ENCODE results near the gene PTH2R.
"Not testable (repeated sequence)": the region's sequence is repeated elsewhere in the genome, so short reads cannot be mapped to it uniquely, and the experiment has no call there.

Gene PTH2R

GRCh38 chr2:208406474-208407451 lies at the start of gene PTH2R:
Gene PTH2R, plus strand, starts transcription at chr2:208406792. Its CDS starts 252 bp downstream, at chr2:208407044.
- peak; percentile 36 for DNase-seq

- no peak for DNase-seq
Observed at GRCh38 chr2:208356846-208357574, 49.6 kb upstream of the PTH2R start.

- no peak for DNase-seq
Observed at GRCh38 chr2:208358758-208359631, 47.6 kb upstream of the PTH2R start.

GRCh38 chr2:208359632-208359986 lies 47.0 kb upstream of the PTH2R start:
- no peak for DNase-seq

- no peak for DNase-seq
Observed at GRCh38 chr2:208360259-208361076, 46.1 kb upstream of the PTH2R start.

- DNase-seq: no peak
Observed at GRCh38 chr2:208361077-208361441, 45.5 kb upstream of the PTH2R start.

- DNase-seq: no peak
Observed at GRCh38 chr2:208363485-208363884, 43.1 kb upstream of the PTH2R start.

GRCh38 chr2:208366215-208367127 lies 40.1 kb upstream of the PTH2R start:
- no peak for DNase-seq

GRCh38 chr2:208369091-208369490 lies 37.5 kb upstream of the PTH2R start:
- no peak for DNase-seq

- no peak for DNase-seq
Observed at GRCh38 chr2:208370881-208371633, 35.5 kb upstream of the PTH2R start.

GRCh38 chr2:208371634-208371935 lies 35.0 kb upstream of the PTH2R start:
- DNase-seq: no peak

GRCh38 chr2:208373460-208374089 lies 33.0 kb upstream of the PTH2R start:
- DNase-seq: peak; percentile 40

GRCh38 chr2:208375491-208376068 lies 31.0 kb upstream of the PTH2R start:
- DNase-seq: no peak

GRCh38 chr2:208377344-208377860 lies 29.2 kb upstream of the PTH2R start:
- not testable (repeated sequence) for DNase-seq

- no peak for DNase-seq
Observed at GRCh38 chr2:208379192-208379591, 27.4 kb upstream of the PTH2R start.

- DNase-seq: no peak
Observed at GRCh38 chr2:208384637-208385036, 22.0 kb upstream of the PTH2R start.

GRCh38 chr2:208386541-208386940 lies 20.1 kb upstream of the PTH2R start:
- no peak for DNase-seq

- no peak for DNase-seq
Observed at GRCh38 chr2:208389940-208390339, 16.7 kb upstream of the PTH2R start.

GRCh38 chr2:208392300-208392699 lies 14.3 kb upstream of the PTH2R start:
- DNase-seq: no peak

All from NCI-H1417 treated with DMSO at 0.1 percent for 48 hours (cell line).